K562 (cell line): ENCODE measurements around the gene CUX1. TPM values are rescaled to one million over a fixed set of nuclear protein-coding genes. Genes with fewer than 3 reads are reported as not detected.

Experiments used
- CBFB ChIP-seq: sonication (generic); formaldehyde crosslinking; IDR thresholded peaks from 2 replicates; pipeline ENCODE4 v1.4.0; 2020; ENCODE audit warnings: mild to moderate bottlenecking, missing genetic modification reagents
- CEBPB ChIP-seq: fragments of 450-650 bp; IDR thresholded peaks from 2 replicates; pipeline ENCODE4 v1.6.1; 2016; ENCODE audit warnings: missing genetic modification characterization, missing compliant biosample characterization
- EHMT2 ChIP-seq: fragments of 450-650 bp; IDR thresholded peaks from 2 replicates; pipeline ENCODE4 v1.6.1; 2018; ENCODE audit warnings: antibody characterized with exemption
- HMG20A ChIP-seq: fragments of 450-650 bp; formaldehyde crosslinking; conservative IDR thresholded peaks from 2 replicates; pipeline ENCODE4 v1.4.0; 2020; ENCODE audit warnings: mild to moderate bottlenecking, mixed read lengths
- HNRNPL ChIP-seq: fragments of 200-400 bp; formaldehyde crosslinking; IDR thresholded peaks from 2 replicates; pipeline ENCODE4 v1.6.1; 2017; ENCODE audit warnings: low read depth, mild to moderate bottlenecking, low read length
- KDM4B ChIP-seq, 2 experiments: fragments of 450-650 bp in 1 of 2; sonication (generic) in 1 of 2; IDR thresholded peaks; 2 replicates each; pipeline ENCODE4 v1.6.1; 2016 to 2017; ENCODE audit warnings: borderline replicate concordance in 2 of 2, antibody characterized with exemption in 1 of 2, low read depth in 1 of 2, mild to moderate bottlenecking in 1 of 2
- MEIS2 ChIP-seq: fragments of 450-650 bp; IDR thresholded peaks from 2 replicates; pipeline ENCODE4 v1.6.1; 2014; ENCODE audit warnings: mild to moderate bottlenecking; ENCODE audit not compliant: partially characterized antibody
- MIER1 ChIP-seq: fragments of 450-650 bp; IDR thresholded peaks from 2 replicates; pipeline ENCODE4 v1.6.1; 2016; ENCODE audit warnings: antibody characterized with exemption, mild to moderate bottlenecking, low read depth
- NFIC ChIP-seq: fragments of 450-650 bp; IDR thresholded peaks from 2 replicates; pipeline ENCODE4 v1.6.1; 2017; ENCODE audit warnings: mild to moderate bottlenecking, inconsistent platforms
- NR2C2 ChIP-seq, 2 experiments: fragments of 200-800 bp in 1 of 2; sonication (Bioruptor generic) in 1 of 2; sonication (generic) in 1 of 2; formaldehyde crosslinking in 1 of 2; IDR thresholded peaks; 2 replicates each; pipeline versions ENCODE4 v1.6.1 to v1.8.0; 2016 to 2022; ENCODE audit warnings: mild to moderate bottlenecking in 1 of 2, missing compliant biosample characterization in 1 of 2, missing genetic modification characterization in 1 of 2, missing genetic modification reagents in 1 of 2
- PTTG1 ChIP-seq: fragments of 450-650 bp; IDR thresholded peaks from 2 replicates; pipeline ENCODE4 v1.6.1; 2016; ENCODE audit warnings: low read depth, mild to moderate bottlenecking, missing genetic modification characterization, missing compliant biosample characterization
- SMAD4 ChIP-seq: fragments of 250-450 bp; sonication (Bioruptor Pico); conservative IDR thresholded peaks from 2 replicates; pipeline ENCODE4 v1.8.0; 2021; ENCODE audit warnings: inconsistent platforms, mild to moderate bottlenecking, moderate library complexity
- ZNF408 ChIP-seq: fragments of 250-450 bp; sonication (Bioruptor Pico); IDR thresholded peaks from 2 replicates; pipeline ENCODE4 v1.4.0; 2020; ENCODE audit warnings: low read depth, mild to moderate bottlenecking, moderate library complexity
- polyA plus RNA-seq, 8 experiments: library from polyadenylated mRNA; depleted of rRNA in 4 of 8; stranded (reverse) in 5 of 8; unstranded in 3 of 8; fragments of >200 nt; fragmentation: Nextera tagmentation in 2 of 8; fragmentation: Illumina TruSeq in 1 of 8; extraction: Ambion mirVana in 2 of 8; extraction: Trizol in 1 of 8; gene quantifications; 2 replicates each; pipeline versions ENCODE4 v1.2.1 to v1.2.3, GENCODE V29; 2011 to 2014; ENCODE audit warnings: inconsistent platforms in 1 of 8, missing spikeins in 1 of 8
- total RNA-seq, 7 experiments: library from RNA; depleted of rRNA in 6 of 7; stranded (reverse); fragments of >200 nt in 6 of 7; fragmentation: Illumina TruSeq in 2 of 7; extraction: Trizol in 2 of 7; gene quantifications; 2 replicates each; pipeline versions ENCODE4 v1.2.1 to v1.2.3, GENCODE V29; 2011 to 2021; ENCODE audit warnings: low replicate concordance in 1 of 7
- TF ChIP-seq, protein P1 (sequence below), 3 experiments: fragments of 200-800 bp in 1 of 3; fragments of 250-450 bp in 1 of 3; fragments of 450-650 bp in 1 of 3; sonication (Bioruptor Pico) in 1 of 3; sonication (Bioruptor generic) in 1 of 3; formaldehyde crosslinking in 1 of 3; IDR thresholded peaks; 2 replicates each; pipeline versions ENCODE4 v1.6.1 to v1.8.0; 2016 to 2022; ENCODE audit warnings: mild to moderate bottlenecking in 2 of 3, missing genetic modification characterization in 2 of 3, missing compliant biosample characterization in 1 of 3, moderate library complexity in 1 of 3
- TF ChIP-seq, protein P2 (sequence below): sonication (generic); formaldehyde crosslinking; IDR thresholded peaks from 2 replicates; pipeline ENCODE4 v1.8.0; 2022; ENCODE audit warnings: mild to moderate bottlenecking, missing genetic modification reagents
- TF ChIP-seq, protein P3 (sequence below), 2 experiments: fragments of 150-350 bp in 1 of 2; IDR thresholded peaks; 2 replicates each; pipeline ENCODE4 v1.6.1; 2012 to 2016; ENCODE audit warnings: low read depth in 2 of 2, low read length in 2 of 2, mild to moderate bottlenecking in 1 of 2, moderate library complexity in 1 of 2
- TF ChIP-seq, protein P4 (sequence below): sonication (generic); formaldehyde crosslinking; IDR thresholded peaks from 2 replicates; pipeline ENCODE4 v1.8.1; 2022; ENCODE audit warnings: missing genetic modification reagents

CUX1 gene
- total and polyA plus RNA-seq, 9 of the 15 experiments (the other 6 are each of a cell fraction or from before 2014, with no cell fraction given) = 3.6 to 55.3 (median 25.2) TPM

DNA sequence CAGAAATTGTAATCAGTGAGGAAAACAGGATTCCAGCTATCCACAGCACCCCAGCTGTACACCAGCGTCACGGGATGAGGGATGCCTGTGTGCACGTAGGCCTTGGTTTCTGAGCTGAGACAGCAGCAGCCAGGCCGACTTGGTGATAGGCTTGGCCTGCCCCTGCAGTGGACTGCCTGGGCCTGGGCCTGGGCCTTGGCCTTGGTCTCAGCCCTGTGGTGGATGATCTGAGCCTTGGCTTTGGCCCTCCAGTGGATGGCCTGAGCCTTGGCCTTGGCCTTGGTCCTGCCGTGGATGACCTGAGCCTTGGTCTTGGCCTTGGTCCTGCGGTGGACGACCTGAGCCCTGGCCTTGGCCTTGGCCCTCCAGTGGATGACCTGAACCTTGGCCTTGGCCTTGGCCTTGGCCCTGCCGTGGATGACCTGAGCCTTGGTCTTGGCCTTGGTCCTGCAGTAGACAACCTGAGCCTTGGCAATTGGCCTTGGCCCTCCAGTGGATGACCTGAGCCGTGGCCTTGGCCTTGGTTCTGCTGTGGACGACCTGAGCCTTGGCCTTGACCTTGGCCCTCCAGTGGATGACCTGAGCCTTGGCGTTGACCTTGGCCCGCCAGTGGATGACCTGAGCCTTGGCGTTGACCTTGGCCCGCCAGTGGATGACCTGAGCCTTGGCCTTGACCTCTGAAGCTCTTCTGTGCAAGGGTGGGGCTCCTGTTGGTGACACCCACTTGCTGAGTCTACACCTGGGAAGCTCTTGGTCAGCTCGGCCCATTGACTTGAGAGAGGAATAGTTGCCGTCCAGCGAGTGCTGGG is 93.8 kb downstream of the CUX1 start (continued):
- TF ChIP-seq, protein P1, sequence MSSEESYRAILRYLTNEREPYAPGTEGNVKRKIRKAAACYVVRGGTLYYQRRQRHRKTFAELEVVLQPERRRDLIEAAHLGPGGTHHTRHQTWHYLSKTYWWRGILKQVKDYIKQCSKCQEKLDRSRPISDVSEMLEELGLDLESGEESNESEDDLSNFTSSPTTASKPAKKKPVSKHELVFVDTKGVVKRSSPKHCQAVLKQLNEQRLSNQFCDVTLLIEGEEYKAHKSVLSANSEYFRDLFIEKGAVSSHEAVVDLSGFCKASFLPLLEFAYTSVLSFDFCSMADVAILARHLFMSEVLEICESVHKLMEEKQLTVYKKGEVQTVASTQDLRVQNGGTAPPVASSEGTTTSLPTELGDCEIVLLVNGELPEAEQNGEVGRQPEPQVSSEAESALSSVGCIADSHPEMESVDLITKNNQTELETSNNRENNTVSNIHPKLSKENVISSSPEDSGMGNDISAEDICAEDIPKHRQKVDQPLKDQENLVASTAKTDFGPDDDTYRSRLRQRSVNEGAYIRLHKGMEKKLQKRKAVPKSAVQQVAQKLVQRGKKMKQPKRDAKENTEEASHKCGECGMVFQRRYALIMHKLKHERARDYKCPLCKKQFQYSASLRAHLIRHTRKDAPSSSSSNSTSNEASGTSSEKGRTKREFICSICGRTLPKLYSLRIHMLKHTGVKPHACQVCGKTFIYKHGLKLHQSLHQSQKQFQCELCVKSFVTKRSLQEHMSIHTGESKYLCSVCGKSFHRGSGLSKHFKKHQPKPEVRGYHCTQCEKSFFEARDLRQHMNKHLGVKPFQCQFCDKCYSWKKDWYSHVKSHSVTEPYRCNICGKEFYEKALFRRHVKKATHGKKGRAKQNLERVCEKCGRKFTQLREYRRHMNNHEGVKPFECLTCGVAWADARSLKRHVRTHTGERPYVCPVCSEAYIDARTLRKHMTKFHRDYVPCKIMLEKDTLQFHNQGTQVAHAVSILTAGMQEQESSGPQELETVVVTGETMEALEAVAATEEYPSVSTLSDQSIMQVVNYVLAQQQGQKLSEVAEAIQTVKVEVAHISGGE (CRISPR knock-in tag; IDR thresholded peaks at IDR 0.05) = 0 out of 6 replicates have a peak, but pooled peaks of 1 of the 3 experiments have one; percentile 14
- no peak for TF ChIP-seq CEBPB (tag)
- TF ChIP-seq MIER1 = 0 out of 2 replicates have a peak, but pooled peaks have one; percentile 56
- TF ChIP-seq, protein P2, sequence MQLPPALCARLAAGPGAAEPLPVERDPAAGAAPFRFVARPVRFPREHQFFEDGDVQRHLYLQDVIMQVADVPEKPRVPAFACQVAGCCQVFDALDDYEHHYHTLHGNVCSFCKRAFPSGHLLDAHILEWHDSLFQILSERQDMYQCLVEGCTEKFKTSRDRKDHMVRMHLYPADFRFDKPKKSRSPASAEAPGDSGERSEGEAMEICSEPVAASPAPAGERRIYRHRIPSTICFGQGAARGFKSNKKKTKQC (CRISPR knock-in tag) = peak; percentile 32; the same call in 1 of the 2 replicates
- TF ChIP-seq MEIS2 = no peak
- no peak; a peak in 1 of 4 replicates for TF ChIP-seq KDM4B (IDR thresholded peaks at IDR 0.05; ENCODE audit: borderline replicate concordance in 2 of 2, low read depth in 1 of 2)
- no peak for TF ChIP-seq NR2C2 (CRISPR knock-in tag; IDR thresholded peaks at IDR 0.05)
- TF ChIP-seq NR2C2 (tag; IDR thresholded peaks at IDR 0.05) = peak; percentile 81
- TF ChIP-seq, protein P3, sequence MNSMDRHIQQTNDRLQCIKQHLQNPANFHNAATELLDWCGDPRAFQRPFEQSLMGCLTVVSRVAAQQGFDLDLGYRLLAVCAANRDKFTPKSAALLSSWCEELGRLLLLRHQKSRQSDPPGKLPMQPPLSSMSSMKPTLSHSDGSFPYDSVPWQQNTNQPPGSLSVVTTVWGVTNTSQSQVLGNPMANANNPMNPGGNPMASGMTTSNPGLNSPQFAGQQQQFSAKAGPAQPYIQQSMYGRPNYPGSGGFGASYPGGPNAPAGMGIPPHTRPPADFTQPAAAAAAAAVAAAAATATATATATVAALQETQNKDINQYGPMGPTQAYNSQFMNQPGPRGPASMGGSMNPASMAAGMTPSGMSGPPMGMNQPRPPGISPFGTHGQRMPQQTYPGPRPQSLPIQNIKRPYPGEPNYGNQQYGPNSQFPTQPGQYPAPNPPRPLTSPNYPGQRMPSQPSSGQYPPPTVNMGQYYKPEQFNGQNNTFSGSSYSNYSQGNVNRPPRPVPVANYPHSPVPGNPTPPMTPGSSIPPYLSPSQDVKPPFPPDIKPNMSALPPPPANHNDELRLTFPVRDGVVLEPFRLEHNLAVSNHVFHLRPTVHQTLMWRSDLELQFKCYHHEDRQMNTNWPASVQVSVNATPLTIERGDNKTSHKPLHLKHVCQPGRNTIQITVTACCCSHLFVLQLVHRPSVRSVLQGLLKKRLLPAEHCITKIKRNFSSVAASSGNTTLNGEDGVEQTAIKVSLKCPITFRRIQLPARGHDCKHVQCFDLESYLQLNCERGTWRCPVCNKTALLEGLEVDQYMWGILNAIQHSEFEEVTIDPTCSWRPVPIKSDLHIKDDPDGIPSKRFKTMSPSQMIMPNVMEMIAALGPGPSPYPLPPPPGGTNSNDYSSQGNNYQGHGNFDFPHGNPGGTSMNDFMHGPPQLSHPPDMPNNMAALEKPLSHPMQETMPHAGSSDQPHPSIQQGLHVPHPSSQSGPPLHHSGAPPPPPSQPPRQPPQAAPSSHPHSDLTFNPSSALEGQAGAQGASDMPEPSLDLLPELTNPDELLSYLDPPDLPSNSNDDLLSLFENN (IDR thresholded peaks at IDR 0.05; ENCODE audit: low read depth in 2 of 2, low read length in 2 of 2) = no peak
- TF ChIP-seq HMG20A = no peak
- peak; percentile 66; the same call in 1 of the 2 replicates for TF ChIP-seq CBFB (CRISPR knock-in tag)
- TF ChIP-seq SMAD4 (CRISPR knock-in tag) = peak; percentile 70; the same call in 1 of the 2 replicates
- TF ChIP-seq ZNF408 (CRISPR knock-in tag) = no peak
- no peak for TF ChIP-seq PTTG1
- TF ChIP-seq, protein P4, sequence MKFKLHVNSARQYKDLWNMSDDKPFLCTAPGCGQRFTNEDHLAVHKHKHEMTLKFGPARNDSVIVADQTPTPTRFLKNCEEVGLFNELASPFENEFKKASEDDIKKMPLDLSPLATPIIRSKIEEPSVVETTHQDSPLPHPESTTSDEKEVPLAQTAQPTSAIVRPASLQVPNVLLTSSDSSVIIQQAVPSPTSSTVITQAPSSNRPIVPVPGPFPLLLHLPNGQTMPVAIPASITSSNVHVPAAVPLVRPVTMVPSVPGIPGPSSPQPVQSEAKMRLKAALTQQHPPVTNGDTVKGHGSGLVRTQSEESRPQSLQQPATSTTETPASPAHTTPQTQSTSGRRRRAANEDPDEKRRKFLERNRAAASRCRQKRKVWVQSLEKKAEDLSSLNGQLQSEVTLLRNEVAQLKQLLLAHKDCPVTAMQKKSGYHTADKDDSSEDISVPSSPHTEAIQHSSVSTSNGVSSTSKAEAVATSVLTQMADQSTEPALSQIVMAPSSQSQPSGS = no peak
- no peak for TF ChIP-seq HNRNPL
- TF ChIP-seq NFIC = no peak; the same call in 1 of the 2 replicates
- TF ChIP-seq EHMT2 = peak; percentile 83
